Measurements from ENCODE around the gene FRA10AC1. TPM values are rescaled to one million over a fixed set of nuclear protein-coding genes. Genes with fewer than 3 reads are reported as not detected.

FRA10AC1 gene
- total and polyA plus RNA-seq, 10 of the 15 experiments (the other 5 are each of a cell fraction or from before 2014, with no cell fraction given): 5.3 to 18.1 (median 9.9) TPM

DNA sequence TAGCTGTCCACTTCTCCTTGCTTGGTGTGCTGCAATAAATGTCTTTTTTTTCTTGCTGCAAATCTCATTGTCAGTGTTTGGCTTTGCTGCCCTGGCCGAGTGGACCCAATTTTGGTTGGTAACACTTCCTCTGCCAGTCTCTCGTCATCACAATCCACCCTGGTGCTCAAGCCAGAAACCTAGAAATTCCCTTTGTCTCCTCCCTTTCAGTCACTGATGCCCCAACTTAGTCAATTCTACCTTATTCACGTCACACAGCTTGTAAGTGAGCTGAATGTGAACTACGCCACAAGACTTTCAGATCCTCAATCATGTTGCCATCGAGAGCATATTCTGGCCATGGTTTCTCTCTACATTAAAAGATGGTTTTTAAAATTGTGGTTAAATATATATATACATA is 13.0 kb upstream of the FRA10AC1 start (continued):
- TF ChIP-seq, protein P1, sequence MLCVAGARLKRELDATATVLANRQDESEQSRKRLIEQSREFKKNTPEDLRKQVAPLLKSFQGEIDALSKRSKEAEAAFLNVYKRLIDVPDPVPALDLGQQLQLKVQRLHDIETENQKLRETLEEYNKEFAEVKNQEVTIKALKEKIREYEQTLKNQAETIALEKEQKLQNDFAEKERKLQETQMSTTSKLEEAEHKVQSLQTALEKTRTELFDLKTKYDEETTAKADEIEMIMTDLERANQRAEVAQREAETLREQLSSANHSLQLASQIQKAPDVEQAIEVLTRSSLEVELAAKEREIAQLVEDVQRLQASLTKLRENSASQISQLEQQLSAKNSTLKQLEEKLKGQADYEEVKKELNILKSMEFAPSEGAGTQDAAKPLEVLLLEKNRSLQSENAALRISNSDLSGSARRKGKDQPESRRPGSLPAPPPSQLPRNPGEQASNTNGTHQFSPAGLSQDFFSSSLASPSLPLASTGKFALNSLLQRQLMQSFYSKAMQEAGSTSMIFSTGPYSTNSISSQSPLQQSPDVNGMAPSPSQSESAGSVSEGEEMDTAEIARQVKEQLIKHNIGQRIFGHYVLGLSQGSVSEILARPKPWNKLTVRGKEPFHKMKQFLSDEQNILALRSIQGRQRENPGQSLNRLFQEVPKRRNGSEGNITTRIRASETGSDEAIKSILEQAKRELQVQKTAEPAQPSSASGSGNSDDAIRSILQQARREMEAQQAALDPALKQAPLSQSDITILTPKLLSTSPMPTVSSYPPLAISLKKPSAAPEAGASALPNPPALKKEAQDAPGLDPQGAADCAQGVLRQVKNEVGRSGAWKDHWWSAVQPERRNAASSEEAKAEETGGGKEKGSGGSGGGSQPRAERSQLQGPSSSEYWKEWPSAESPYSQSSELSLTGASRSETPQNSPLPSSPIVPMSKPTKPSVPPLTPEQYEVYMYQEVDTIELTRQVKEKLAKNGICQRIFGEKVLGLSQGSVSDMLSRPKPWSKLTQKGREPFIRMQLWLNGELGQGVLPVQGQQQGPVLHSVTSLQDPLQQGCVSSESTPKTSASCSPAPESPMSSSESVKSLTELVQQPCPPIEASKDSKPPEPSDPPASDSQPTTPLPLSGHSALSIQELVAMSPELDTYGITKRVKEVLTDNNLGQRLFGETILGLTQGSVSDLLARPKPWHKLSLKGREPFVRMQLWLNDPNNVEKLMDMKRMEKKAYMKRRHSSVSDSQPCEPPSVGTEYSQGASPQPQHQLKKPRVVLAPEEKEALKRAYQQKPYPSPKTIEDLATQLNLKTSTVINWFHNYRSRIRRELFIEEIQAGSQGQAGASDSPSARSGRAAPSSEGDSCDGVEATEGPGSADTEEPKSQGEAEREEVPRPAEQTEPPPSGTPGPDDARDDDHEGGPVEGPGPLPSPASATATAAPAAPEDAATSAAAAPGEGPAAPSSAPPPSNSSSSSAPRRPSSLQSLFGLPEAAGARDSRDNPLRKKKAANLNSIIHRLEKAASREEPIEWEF (IDR thresholded peaks at IDR 0.05; ENCODE audit: insufficient replicate concordance, low read depth, low read length): no peak
- TF ChIP-seq, protein P2, sequence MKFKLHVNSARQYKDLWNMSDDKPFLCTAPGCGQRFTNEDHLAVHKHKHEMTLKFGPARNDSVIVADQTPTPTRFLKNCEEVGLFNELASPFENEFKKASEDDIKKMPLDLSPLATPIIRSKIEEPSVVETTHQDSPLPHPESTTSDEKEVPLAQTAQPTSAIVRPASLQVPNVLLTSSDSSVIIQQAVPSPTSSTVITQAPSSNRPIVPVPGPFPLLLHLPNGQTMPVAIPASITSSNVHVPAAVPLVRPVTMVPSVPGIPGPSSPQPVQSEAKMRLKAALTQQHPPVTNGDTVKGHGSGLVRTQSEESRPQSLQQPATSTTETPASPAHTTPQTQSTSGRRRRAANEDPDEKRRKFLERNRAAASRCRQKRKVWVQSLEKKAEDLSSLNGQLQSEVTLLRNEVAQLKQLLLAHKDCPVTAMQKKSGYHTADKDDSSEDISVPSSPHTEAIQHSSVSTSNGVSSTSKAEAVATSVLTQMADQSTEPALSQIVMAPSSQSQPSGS (IDR thresholded peaks at IDR 0.05; ENCODE audit: low read length): peak; percentile 62
- TF ChIP-seq STAT3 (IDR thresholded peaks at IDR 0.05; ENCODE audit: low read depth, low read length) (no peak), EZH2 (IDR thresholded peaks at IDR 0.05; ENCODE audit: borderline replicate concordance, control insufficient read depth, low read depth, low read length) (no peak), WRNIP1 (IDR thresholded peaks at IDR 0.05; ENCODE audit: borderline replicate concordance, low read depth, low read length) (no peak), CREB1 (IDR thresholded peaks at IDR 0.05; ENCODE audit: low read depth) (peak; percentile 95), GATAD2B (conservative IDR thresholded peaks at IDR 0.05; ENCODE audit: low read depth) (0 out of 2 replicates have a peak, but pooled peaks have one; percentile 30), SMARCA5 (IDR thresholded peaks at IDR 0.05) (no peak), SIX5 (IDR thresholded peaks at IDR 0.05; ENCODE audit: low read depth, low read length, severe bottlenecking) (no peak), NR2F1 (conservative IDR thresholded peaks at IDR 0.05) (no peak; the same call in 1 of the 2 replicates), SIN3A (IDR thresholded peaks at IDR 0.05; ENCODE audit: low read depth, low read length) (no peak), SUZ12 (IDR thresholded peaks at IDR 0.05; ENCODE audit: unreplicated experiment) (no peak), SPI1 (IDR thresholded peaks at IDR 0.05; ENCODE audit: borderline replicate concordance, insufficient read depth, low read depth, low read length) (peak; percentile 94), SMAD1 (IDR thresholded peaks at IDR 0.05; ENCODE audit: low read depth, partially characterized antibody) (peak; percentile 71), MYB (IDR thresholded peaks at IDR 0.05; ENCODE audit: borderline replicate concordance, low read depth, low read length) (no peak), CEBPB (IDR thresholded peaks at IDR 0.05; ENCODE audit: borderline replicate concordance in 1 of 2, low read depth in 2 of 2, low read length in 2 of 2) (no peak), NFYB (IDR thresholded peaks at IDR 0.05; ENCODE audit: insufficient read depth, low read depth, low read length) (no peak), BHLHE40 (IDR thresholded peaks at IDR 0.05; ENCODE audit: borderline replicate concordance in 1 of 2, low read depth in 2 of 2, low read length in 1 of 2) (peak; percentile 33 to 57; a peak in 1 of 4 replicates), CBFB (IDR thresholded peaks at IDR 0.05; ENCODE audit: low read depth) (no peak), ZSCAN29 (IDR thresholded peaks at IDR 0.05) (no peak)
- TF ChIP-seq, protein P3, sequence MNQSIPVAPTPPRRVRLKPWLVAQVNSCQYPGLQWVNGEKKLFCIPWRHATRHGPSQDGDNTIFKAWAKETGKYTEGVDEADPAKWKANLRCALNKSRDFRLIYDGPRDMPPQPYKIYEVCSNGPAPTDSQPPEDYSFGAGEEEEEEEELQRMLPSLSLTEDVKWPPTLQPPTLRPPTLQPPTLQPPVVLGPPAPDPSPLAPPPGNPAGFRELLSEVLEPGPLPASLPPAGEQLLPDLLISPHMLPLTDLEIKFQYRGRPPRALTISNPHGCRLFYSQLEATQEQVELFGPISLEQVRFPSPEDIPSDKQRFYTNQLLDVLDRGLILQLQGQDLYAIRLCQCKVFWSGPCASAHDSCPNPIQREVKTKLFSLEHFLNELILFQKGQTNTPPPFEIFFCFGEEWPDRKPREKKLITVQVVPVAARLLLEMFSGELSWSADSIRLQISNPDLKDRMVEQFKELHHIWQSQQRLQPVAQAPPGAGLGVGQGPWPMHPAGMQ (IDR thresholded peaks at IDR 0.05; ENCODE audit: borderline replicate concordance): peak; percentile 38; the same call in 1 of the 2 replicates
- TF ChIP-seq, protein P4, sequence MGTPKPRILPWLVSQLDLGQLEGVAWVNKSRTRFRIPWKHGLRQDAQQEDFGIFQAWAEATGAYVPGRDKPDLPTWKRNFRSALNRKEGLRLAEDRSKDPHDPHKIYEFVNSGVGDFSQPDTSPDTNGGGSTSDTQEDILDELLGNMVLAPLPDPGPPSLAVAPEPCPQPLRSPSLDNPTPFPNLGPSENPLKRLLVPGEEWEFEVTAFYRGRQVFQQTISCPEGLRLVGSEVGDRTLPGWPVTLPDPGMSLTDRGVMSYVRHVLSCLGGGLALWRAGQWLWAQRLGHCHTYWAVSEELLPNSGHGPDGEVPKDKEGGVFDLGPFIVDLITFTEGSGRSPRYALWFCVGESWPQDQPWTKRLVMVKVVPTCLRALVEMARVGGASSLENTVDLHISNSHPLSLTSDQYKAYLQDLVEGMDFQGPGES (IDR thresholded peaks at IDR 0.05): no peak
